SK-N-SH treated with all-trans-retinoic acid at 6 μM for 48 hours (cell line): ENCODE results near the gene SLC28A2.

Experiments used
- ATAC-seq: fragments of 200-7000 bp; cut with Tn5 transposase; 3 replicates; pipeline ENCODE4 v1.9.1; 2020; ENCODE audit warnings: mild to moderate bottlenecking, moderate library complexity
- ARNTL ChIP-seq: fragments of 450-650 bp; formaldehyde crosslinking; IDR thresholded peaks from 2 replicates; pipeline ENCODE4 v1.5.0; 2020; ENCODE audit warnings: low read depth, mild to moderate bottlenecking, moderate library complexity, borderline replicate concordance
- BACH2 ChIP-seq: fragments of 250-450 bp; sonication (Bioruptor Pico); IDR thresholded peaks from 2 replicates; pipeline ENCODE4 v1.9.0; 2021; ENCODE audit warnings: mild to moderate bottlenecking, borderline replicate concordance
- CSDC2 ChIP-seq: fragments of 250-450 bp; sonication (Bioruptor Pico); IDR thresholded peaks from 2 replicates; pipeline ENCODE4 v1.5.0; 2020; ENCODE audit warnings: mild to moderate bottlenecking, moderate library complexity
- ESRRG ChIP-seq: fragments of 250-450 bp; sonication (Bioruptor Pico); IDR thresholded peaks from 2 replicates; pipeline ENCODE4 v1.6.1; 2021; ENCODE audit warnings: mild to moderate bottlenecking
- GLIS3 ChIP-seq: fragments of 250-450 bp; sonication (Bioruptor Pico); IDR thresholded peaks from 2 replicates; pipeline ENCODE4 v1.5.0; 2020; ENCODE audit warnings: mild to moderate bottlenecking, moderate library complexity
- ISL1 ChIP-seq: fragments of 250-450 bp; sonication (Bioruptor Pico); IDR thresholded peaks from 2 replicates; pipeline ENCODE4 v2.1.2; 2022; ENCODE audit warnings: mild to moderate bottlenecking, moderate library complexity
- OSR1 ChIP-seq: fragments of 250-450 bp; sonication (Bioruptor Pico); IDR thresholded peaks from 2 replicates; pipeline ENCODE4 v1.8.0; 2022; ENCODE audit warnings: moderate library complexity, mild to moderate bottlenecking, inconsistent platforms
- SNAI2 ChIP-seq: fragments of 250-450 bp; sonication (Bioruptor Pico); IDR thresholded peaks from 2 replicates; pipeline ENCODE4 v1.5.0; 2020; ENCODE audit warnings: mild to moderate bottlenecking, moderate library complexity
- TOX ChIP-seq: fragments of 250-450 bp; sonication (Bioruptor Pico); IDR thresholded peaks from 2 replicates; pipeline ENCODE4 v1.8.0; 2021; ENCODE audit warnings: mild to moderate bottlenecking, moderate library complexity, borderline replicate concordance
- ZC3H10 ChIP-seq: fragments of 250-450 bp; sonication (Bioruptor Pico); IDR thresholded peaks from 2 replicates; pipeline ENCODE4 v1.5.1; 2021; ENCODE audit warnings: mild to moderate bottlenecking, moderate library complexity
- ZFP30 ChIP-seq: fragments of 450-650 bp; formaldehyde crosslinking; IDR thresholded peaks from 2 replicates; pipeline ENCODE4 v1.5.0; 2022; ENCODE audit warnings: mild to moderate bottlenecking, moderate library complexity
- ZNF565 ChIP-seq: fragments of 450-650 bp; formaldehyde crosslinking; conservative IDR thresholded peaks from 2 replicates; pipeline ENCODE4 v1.5.0; 2020; ENCODE audit warnings: low read depth, mild to moderate bottlenecking, moderate library complexity
- ZNF8 ChIP-seq: fragments of 450-650 bp; formaldehyde crosslinking; IDR thresholded peaks from 2 replicates; pipeline ENCODE4 v1.5.0; 2020; ENCODE audit warnings: mild to moderate bottlenecking, moderate library complexity
- TF ChIP-seq, protein P1 (sequence below): fragments of 250-450 bp; sonication (Bioruptor Pico); IDR thresholded peaks from 2 replicates; pipeline ENCODE4 v1.5.0; 2020; ENCODE audit warnings: mild to moderate bottlenecking, moderate library complexity
- TF ChIP-seq, protein P2 (sequence below): fragments of 250-450 bp; sonication (Bioruptor Pico); IDR thresholded peaks from 2 replicates; pipeline ENCODE4 v1.8.0; 2020; ENCODE audit warnings: mild to moderate bottlenecking, moderate library complexity, borderline replicate concordance
- TF ChIP-seq, protein P3 (sequence below): fragments of 250-450 bp; sonication (Bioruptor Pico); IDR thresholded peaks from 2 replicates; pipeline ENCODE4 v1.5.1; 2021; ENCODE audit warnings: mild to moderate bottlenecking, moderate library complexity
- TF ChIP-seq, protein P4 (sequence below): fragments of 250-450 bp; sonication (Bioruptor Pico); IDR thresholded peaks from 2 replicates; pipeline ENCODE4 v1.5.1; 2020; ENCODE audit warnings: low read depth, mild to moderate bottlenecking, moderate library complexity

Gene SLC28A2

DNA sequence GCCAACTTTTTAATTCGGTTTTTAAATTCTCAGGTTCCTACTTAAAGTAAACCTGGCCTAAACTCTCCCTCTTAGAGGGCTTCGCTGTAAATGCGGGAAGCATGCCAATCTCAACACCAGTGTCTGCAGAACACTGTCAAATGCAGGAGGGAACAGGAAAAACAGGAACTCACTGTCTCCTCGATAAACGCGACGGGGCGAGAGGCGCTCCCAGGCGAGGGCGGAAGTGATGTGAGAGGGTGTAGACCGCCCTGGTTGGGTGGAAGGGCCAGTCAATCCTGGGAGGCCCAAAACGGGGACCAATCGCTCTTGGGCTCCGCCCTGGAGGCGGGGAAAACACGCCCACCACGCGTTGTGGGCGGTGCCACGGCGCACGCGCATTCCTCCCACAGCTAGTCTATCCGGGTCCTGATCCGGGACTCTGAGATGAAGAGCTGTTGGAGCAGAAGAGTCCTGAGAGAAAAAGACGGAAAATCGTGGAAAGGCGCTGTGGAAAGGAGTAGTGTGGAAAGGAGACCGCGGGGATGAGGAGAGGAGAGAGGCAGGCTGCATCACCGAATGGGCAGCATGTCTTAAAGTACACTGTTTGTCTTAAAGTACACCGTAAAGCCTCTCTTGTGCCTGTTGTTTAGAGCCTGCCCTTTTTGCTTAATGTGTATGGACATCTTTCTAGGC lies 27.1 kb downstream of the SLC28A2 start (continued):
- TF ChIP-seq, protein P1, sequence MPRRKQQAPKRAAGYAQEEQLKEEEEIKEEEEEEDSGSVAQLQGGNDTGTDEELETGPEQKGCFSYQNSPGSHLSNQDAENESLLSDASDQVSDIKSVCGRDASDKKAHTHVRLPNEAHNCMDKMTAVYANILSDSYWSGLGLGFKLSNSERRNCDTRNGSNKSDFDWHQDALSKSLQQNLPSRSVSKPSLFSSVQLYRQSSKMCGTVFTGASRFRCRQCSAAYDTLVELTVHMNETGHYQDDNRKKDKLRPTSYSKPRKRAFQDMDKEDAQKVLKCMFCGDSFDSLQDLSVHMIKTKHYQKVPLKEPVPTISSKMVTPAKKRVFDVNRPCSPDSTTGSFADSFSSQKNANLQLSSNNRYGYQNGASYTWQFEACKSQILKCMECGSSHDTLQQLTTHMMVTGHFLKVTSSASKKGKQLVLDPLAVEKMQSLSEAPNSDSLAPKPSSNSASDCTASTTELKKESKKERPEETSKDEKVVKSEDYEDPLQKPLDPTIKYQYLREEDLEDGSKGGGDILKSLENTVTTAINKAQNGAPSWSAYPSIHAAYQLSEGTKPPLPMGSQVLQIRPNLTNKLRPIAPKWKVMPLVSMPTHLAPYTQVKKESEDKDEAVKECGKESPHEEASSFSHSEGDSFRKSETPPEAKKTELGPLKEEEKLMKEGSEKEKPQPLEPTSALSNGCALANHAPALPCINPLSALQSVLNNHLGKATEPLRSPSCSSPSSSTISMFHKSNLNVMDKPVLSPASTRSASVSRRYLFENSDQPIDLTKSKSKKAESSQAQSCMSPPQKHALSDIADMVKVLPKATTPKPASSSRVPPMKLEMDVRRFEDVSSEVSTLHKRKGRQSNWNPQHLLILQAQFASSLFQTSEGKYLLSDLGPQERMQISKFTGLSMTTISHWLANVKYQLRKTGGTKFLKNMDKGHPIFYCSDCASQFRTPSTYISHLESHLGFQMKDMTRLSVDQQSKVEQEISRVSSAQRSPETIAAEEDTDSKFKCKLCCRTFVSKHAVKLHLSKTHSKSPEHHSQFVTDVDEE (CRISPR knock-in tag) = no peak
- TF ChIP-seq SNAI2 (CRISPR knock-in tag) = no peak
- TF ChIP-seq CSDC2 = no peak
- no peak for TF ChIP-seq ZFP30 (CRISPR knock-in tag)
- TF ChIP-seq, all 23 proteins: peak for 0

DNA sequence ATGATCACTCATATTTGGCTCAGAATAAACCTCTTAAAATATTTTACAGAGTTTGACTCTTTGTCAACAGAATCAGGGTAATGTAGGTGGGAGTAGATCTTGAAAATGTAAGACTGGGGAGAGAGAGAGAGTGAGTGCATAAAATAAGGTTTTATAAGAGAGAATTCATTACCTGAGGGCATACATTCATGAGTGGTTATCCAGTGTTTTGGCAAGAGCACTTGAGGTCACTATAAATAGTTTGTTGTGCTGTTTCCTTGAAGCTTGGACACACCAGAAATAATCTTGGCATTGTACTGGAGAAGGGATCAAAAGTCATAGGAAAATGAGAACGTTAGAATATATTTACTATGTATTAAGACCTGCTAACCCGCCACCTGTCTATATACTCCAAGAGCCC lies 33.4 kb downstream of the SLC28A2 start:
- ATAC-seq = no peak
- TF ChIP-seq CSDC2 (no peak), ISL1 (CRISPR knock-in tag) (no peak), OSR1 (no peak), ARNTL (CRISPR knock-in tag) (no peak), ESRRG (CRISPR knock-in tag) (no peak), SNAI2 (CRISPR knock-in tag) (no peak), BACH2 (CRISPR knock-in tag) (no peak), ZFP30 (CRISPR knock-in tag) (no peak), ZNF8 (CRISPR knock-in tag) (no peak), ZC3H10 (CRISPR knock-in tag) (no peak), TOX (CRISPR knock-in tag) (no peak)
- TF ChIP-seq, protein P2, sequence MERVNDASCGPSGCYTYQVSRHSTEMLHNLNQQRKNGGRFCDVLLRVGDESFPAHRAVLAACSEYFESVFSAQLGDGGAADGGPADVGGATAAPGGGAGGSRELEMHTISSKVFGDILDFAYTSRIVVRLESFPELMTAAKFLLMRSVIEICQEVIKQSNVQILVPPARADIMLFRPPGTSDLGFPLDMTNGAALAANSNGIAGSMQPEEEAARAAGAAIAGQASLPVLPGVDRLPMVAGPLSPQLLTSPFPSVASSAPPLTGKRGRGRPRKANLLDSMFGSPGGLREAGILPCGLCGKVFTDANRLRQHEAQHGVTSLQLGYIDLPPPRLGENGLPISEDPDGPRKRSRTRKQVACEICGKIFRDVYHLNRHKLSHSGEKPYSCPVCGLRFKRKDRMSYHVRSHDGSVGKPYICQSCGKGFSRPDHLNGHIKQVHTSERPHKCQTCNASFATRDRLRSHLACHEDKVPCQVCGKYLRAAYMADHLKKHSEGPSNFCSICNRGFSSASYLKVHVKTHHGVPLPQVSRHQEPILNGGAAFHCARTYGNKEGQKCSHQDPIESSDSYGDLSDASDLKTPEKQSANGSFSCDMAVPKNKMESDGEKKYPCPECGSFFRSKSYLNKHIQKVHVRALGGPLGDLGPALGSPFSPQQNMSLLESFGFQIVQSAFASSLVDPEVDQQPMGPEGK = no peak
- TF ChIP-seq, protein P3, sequence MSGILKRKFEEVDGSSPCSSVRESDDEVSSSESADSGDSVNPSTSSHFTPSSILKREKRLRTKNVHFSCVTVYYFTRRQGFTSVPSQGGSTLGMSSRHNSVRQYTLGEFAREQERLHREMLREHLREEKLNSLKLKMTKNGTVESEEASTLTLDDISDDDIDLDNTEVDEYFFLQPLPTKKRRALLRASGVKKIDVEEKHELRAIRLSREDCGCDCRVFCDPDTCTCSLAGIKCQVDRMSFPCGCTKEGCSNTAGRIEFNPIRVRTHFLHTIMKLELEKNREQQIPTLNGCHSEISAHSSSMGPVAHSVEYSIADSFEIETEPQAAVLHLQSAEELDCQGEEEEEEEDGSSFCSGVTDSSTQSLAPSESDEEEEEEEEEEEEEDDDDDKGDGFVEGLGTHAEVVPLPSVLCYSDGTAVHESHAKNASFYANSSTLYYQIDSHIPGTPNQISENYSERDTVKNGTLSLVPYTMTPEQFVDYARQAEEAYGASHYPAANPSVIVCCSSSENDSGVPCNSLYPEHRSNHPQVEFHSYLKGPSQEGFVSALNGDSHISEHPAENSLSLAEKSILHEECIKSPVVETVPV (CRISPR knock-in tag) = no peak
- TF ChIP-seq, protein P4, sequence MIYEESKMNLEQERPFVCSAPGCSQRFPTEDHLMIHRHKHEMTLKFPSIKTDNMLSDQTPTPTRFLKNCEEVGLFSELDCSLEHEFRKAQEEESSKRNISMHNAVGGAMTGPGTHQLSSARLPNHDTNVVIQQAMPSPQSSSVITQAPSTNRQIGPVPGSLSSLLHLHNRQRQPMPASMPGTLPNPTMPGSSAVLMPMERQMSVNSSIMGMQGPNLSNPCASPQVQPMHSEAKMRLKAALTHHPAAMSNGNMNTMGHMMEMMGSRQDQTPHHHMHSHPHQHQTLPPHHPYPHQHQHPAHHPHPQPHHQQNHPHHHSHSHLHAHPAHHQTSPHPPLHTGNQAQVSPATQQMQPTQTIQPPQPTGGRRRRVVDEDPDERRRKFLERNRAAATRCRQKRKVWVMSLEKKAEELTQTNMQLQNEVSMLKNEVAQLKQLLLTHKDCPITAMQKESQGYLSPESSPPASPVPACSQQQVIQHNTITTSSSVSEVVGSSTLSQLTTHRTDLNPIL (CRISPR knock-in tag) = no peak
- TF ChIP-seq, all 23 proteins: peak for 0

DNA sequence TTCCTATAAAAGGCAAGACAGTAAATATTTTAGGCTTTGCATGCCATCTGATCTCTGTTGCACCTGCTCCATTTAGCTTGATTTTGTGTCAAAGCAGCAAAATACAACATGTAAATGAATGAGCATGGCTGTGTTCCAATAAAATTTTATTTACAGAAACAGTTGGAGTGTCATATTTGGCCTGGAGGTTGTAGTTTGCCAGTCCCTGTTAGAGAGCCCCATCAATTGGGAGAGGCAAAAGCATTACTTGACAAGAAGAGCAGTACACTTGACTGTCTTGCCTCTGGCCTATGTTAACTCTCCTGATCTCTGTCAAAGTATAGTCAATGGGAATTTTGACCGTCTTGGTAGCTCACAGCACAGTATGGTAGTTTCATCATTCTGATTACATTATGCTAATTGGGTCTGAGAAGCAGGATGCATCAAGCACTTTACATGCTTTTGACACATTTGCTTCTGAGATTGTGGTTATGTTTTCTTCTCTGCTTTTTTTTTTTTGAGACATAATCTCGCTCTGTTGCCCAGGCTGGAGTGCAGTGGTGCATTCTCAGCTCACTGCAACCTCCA lies 35.4 kb downstream of the SLC28A2 start:
- no peak for ATAC-seq
- TF ChIP-seq, protein P1 (CRISPR knock-in tag) = no peak
- TF ChIP-seq ZC3H10 (CRISPR knock-in tag) = no peak
- TF ChIP-seq GLIS3 (CRISPR knock-in tag) = no peak
- no peak for TF ChIP-seq ZNF565 (CRISPR knock-in tag)
